Activated CD8-positive, alpha-beta memory T cell treated with anti-CD3 and anti-CD28 coated beads for 36 hours (primary cell): ENCODE measurements around the gene TECPR1. TPM values are rescaled to one million over a fixed set of nuclear protein-coding genes. Genes with fewer than 3 reads are reported as not detected.

Experiments used
- CTCF ChIA-PET: fragments of 350-600 bp; sonication (Branson Sonifier 250); formaldehyde crosslinking; loops from one replicate; lab custom pipeline; 2021; ENCODE audit warnings: antibody characterized with exemption; lab: Charles Lee
- POLR2A ChIA-PET: fragments of 350-600 bp; sonication (Branson Sonifier 250); formaldehyde crosslinking; loops from one replicate; lab custom pipeline; 2021; ENCODE audit warnings: antibody characterized with exemption; lab: Charles Lee
- total RNA-seq, 2 experiments: library from RNA; stranded (reverse); gene quantifications; one replicate each; pipeline ENCODE4 v1.2.3, GENCODE V29; 2021

Gene TECPR1
- total RNA-seq, 2 experiments from 2014 or later: 25.6 to 32.7 TPM

DNA sequence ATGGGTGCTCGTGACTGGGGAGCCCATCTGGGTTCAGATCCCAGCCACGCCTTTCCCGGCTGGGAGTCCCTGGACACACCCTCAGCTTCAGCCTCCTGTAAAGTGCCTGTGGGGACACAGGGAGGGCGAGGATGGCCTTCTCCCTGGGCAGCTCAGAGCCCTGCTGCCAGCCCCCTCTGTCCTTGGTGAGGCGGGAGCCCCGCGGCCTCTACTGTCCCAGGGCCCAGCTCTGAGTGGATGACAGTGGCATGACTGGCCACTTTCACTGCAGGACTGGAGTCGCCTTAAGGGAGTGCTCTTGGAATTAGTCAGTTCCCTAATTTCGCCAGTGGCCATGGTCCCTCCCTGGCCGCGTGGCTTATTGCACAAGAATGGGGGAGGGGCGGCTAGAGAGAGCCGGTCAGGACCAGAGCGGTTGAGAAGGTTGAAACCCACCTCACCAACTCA, 34.1 kb upstream of the TECPR1 start:
- ChIA-PET POLR2A (no interaction called here), CTCF (no interaction called here)

GRCh38 chr7:98285157-98286092, 33.4 kb upstream of the TECPR1 start:
- CTCF ChIA-PET: interaction anchor here (1.0 kb wide), 1 partner anchor 116 kb away, joined by 3 read pairs; no protein-coding TSS in a partner anchor
- POLR2A ChIA-PET: no interaction called here

DNA sequence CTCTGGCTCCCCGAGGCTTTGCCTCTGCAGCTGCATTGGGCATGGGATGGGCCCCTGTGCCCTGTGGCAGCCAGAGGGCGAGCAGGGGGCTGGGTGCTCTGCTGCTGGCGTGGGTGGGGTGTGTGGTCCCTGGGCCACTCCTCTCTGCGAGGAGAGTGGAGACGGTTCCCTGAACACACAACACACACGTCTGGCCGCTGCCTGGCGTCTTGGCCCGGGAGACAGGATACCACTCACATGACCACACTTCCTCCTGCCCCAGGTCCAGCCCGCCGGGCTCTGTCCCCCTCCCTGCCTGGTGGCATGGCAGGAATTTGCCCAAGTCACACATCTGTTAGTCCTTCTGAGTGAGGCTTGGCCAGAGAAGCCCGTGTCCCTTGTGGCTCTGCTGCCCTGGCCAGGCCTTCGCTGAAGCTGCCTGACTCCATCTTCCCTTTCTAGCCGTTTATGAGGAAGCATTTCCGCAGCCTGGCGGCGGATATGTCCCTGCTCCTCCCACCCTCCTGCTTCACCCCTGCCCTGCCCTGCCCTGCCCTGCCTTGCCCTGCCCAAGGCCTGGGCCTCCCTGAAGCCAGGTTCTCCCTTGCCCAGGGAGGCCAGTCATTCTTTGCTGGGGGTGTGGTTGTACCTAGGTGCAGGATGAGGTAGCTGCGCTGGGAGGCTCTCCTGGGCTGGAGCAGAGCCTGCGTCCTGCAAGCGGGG, 32.5 kb upstream of the TECPR1 start:
- POLR2A ChIA-PET: no interaction called here
- CTCF ChIA-PET: interaction anchor here (1.0 kb wide), 1 partner anchor 115 kb away, joined by 3 read pairs; no protein-coding TSS in a partner anchor

- CTCF ChIA-PET: no interaction called here
- POLR2A ChIA-PET: no interaction called here
These were observed 31.8 kb upstream of the TECPR1 start for GRCh38 chr7:98283887-98284222.

DNA sequence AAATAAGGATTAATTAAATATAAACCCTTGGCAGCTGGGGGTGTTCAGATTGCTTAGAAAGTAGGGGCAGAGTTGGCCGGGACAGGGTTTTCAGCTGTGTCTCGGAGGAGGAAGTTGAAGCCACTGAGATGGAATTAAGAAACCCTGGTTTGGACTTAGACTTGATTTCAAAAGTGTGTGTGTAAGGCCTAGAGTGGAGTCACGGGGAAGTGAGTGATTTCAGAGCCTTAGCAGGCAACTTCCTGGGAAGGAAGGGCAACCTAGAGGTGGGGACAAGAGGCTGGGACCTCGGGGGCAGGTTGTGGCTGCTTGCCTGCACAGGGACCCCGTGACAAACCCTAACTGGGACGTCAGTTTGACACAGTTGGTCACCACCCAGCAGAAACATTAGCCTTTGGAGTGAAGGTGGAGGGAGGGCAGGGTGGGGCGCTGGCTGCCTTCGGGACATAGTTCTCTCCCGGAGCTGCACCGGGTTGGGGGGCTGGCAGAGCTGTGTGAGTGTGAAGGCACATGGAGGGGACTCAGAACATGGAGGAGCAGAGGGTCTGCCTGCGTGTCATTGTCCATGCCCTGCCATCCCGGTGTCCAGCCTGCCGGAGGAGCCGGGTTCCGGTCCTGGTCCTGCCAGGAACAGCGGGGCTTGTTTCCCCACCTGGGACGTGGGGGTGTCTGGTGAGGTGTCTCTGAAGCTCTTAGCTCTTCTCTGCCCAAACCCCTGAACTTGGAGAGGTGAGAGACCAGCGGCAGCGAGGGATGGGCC, 31.3 kb upstream of the TECPR1 start:
- ChIA-PET CTCF (no interaction called here), POLR2A (no interaction called here)

DNA sequence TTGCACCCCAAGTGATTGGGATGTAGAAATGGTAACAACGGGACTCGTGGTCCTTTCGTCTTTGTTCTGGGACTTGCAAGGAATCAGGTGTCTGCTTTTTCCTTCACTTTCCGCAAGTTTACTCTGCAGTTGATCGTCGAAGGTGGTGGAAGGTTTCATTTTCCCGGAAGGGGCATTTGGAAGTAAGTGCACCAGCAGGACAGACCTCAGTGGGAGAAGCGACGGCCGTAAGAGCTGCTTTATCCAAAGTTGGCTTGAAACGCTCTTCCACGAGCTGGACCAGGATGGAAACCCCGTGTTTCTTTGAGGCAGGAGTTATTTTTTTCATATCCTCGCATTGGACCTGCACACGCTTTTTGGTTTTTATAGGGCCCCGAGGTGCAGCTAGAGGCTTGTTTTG, 30.7 kb upstream of the TECPR1 start:
- CTCF ChIA-PET: no interaction called here
- POLR2A ChIA-PET: no interaction called here

- POLR2A ChIA-PET: no interaction called here
- CTCF ChIA-PET: no interaction called here
These were observed 29.9 kb upstream of the TECPR1 start for GRCh38 chr7:98281757-98282606.

DNA sequence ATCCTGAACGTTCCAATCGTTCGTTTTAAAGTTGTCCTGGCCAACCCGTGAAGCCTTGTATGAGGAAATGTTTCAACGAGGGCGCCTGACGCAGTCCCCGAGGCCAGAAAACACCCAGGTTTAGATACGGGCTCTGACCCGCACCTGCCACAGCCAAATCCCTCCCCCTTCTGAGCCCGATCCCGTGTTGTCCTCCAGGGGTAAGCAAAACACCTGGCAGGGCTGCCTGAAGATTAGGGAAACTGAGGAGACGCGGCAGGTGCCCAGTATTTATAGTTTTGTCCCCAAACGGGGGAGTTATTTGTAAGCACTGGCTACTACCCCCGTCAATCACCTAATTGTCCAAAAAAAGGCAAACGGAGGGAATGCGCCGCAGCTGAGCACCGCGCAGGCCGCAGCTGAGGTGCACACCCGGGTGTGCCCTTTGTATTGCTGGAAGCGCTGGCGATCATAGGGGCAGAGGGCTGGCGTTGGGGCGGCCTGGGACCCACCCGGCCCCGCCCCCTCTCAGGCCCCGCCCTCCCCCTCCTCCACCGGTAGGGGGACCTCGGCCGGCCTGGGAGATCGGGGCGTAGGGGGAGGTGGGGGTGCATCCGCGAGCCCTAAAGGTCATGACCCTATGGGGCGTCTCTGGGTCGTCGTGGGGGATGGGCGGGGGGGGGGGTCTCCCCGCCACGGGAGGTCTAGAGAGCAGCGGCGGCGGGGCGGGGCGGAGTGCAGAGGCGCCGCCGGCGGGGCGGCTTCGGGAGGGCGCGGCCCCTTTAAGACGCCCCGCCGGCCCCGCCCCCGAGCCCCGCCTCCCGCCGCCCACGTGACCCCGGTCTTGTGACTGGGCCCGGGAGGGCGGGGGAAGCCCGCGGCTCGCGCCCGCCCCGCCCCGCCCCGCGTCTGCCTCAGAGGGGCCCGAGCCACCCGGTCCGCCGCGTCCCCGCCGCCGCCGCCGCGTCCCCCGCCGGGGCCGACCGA, 29.0 kb upstream of the TECPR1 start, which contains the start of gene BRI3:
Gene BRI3 (plus strand): TSS at position 896 of the 966 bp plus-strand sequence. CDS start 110 bp downstream, outside the sequence.
- ChIA-PET CTCF (no interaction called here), POLR2A (interaction anchor here (0.7 kb wide), 1 partner anchor 29 kb away, joined by 3 read pairs; no protein-coding TSS in a partner anchor)

DNA sequence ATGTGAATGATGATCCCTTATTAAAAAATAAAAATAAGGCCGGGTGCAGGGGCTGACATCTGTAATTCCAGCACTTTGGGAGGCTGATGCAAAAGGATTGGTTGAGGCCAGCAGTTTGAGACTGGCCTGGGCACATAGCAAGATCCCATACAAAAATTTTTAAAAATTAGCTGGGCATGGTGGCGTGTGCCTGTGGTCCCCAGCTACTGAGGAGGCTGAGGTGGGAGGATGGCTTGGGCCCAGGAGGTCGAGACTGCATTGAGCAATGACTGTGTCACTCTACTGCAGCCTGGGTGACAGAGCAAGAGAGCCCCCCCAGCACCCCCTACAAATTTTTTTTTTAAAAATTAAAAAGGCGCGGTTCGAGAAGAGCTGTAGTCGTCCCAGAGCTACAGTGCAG, 28.3 kb upstream of the TECPR1 start:
- CTCF ChIA-PET: interaction anchor here (1.0 kb wide), 1 partner anchor 36 kb away, joined by 4 read pairs; no protein-coding TSS in a partner anchor
- POLR2A ChIA-PET: interaction anchor here (0.7 kb wide), 1 partner anchor 29 kb away, joined by 3 read pairs; no protein-coding TSS in a partner anchor

- POLR2A ChIA-PET: no interaction called here
- CTCF ChIA-PET: interaction anchor here (0.6 kb wide), 1 partner anchor 22 kb away, joined by 3 read pairs; no protein-coding TSS in a partner anchor
These were observed 26.9 kb upstream of the TECPR1 start for GRCh38 chr7:98278936-98279335.

DNA sequence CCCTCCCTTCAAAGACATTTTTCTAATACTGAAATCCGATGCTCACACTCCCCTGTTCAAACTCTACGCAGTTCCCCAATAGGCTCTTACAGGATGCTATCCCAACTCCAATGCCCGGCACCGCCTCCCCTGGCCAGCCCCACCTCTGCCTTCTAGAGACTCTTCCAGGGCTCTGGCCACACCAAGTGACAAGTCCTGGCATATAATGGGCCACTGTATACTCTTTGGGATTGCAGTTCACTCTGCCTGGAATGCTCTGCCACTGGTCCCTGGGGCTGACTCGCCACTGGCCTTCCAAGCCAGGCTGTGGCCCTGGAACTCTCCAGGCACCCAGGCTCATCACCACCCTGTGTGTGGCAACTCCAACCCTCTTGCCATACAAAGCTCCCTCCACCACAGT, 26.4 kb upstream of the TECPR1 start:
- CTCF ChIA-PET: interaction anchor here (0.6 kb wide), 1 partner anchor 21 kb away, joined by 3 read pairs; no protein-coding TSS in a partner anchor
- POLR2A ChIA-PET: interaction anchor here (0.7 kb wide), 1 partner anchor 77 kb away, joined by 6 read pairs; no protein-coding TSS in a partner anchor

GRCh38 chr7:98276241-98276761, 24.3 kb upstream of the TECPR1 start:
- ChIA-PET POLR2A (no interaction called here), CTCF (no interaction called here)

DNA sequence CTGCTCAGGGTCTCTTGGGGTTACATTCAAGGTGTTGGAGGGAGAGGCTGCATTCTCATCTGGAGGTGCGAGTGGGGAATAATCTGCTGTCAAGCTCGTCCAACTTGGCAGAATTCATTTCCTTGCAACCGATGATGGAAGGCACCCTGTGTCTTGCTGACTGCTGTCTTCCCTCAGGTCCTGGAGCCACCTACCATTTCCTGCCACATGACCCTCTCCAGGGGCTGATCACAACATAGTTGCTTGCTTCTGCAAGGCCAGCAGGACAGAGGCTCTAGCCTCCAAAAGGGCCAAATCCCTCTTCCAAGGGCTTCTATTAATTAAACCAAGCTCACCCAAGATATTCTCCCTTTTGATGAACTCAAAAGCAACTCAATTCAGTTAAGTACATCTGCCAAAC, 15.3 kb upstream of the TECPR1 start:
- POLR2A ChIA-PET: no interaction called here
- CTCF ChIA-PET: interaction anchor here (1.0 kb wide), 1 partner anchor 246 kb away, joined by 3 read pairs; no protein-coding TSS in a partner anchor

- ChIA-PET POLR2A (no interaction called here), CTCF (interaction anchor here (1.0 to 1.3 kb wide), 2 partner anchors 81 to 245 kb away, joined by 3 read pairs; no protein-coding TSS in a partner anchor)
These were observed 14.8 kb upstream of the TECPR1 start for GRCh38 chr7:98266840-98267239.

DNA sequence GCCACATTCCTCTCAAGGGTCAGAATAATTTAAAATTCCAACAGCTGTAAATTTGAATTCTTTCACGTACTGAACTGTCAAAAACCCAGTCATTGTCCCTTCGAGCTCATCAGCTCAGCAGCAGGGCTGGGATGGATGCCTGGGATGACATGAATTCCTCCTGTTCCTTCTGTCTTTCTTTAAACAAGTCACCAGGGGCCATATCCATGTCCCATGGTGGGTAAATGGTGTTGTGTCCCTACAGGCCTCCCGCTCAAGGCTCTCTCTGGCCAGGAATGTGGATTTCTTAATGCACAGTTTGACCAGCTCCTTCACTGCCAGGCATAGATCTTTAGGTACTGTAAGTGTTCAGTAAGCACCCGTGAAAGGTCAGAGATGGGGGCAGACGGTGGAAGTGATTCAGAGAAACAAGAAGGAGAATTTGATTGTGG, 13.8 kb upstream of the TECPR1 start:
- CTCF ChIA-PET: interaction anchor here (0.7 to 1.3 kb wide), 2 partner anchors 80 to 294 kb away, joined by 3 read pairs; no protein-coding TSS in a partner anchor
- POLR2A ChIA-PET: interaction anchor here (0.6 kb wide), 1 partner anchor 15 kb away, joined by 3 read pairs; no protein-coding TSS in a partner anchor

DNA sequence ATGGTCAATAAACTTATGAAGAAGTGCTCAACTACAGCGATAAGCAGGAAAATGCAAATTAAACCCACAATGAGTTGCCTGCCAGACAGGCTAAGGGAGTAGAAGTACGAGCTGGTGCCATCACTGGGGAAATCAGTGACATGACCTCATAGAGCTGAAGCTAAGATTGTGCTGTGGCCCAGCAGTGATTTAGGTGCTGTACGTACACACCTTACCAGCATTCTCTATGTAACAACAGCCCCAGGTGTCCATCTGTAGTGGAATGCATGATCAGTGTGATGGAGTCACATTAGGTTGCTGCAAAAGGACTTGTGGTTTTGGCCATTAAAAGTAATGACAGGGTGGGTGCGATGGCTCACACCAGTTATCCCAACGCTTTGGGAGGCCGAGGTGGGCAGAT, 5.7 kb upstream of the TECPR1 start:
- CTCF ChIA-PET: interaction anchor here (0.7 kb wide), 1 partner anchor 21 kb away, joined by 3 read pairs; no protein-coding TSS in a partner anchor
- POLR2A ChIA-PET: no interaction called here
